Glomerular visceral epithelial cell (primary cell): Measurements from ENCODE around the gene POLE.
A peak's percentile ranks its signal among the peaks of the same experiment; 100 is the strongest.
"Not testable (repeated sequence)": the region's sequence is repeated elsewhere in the genome, so short reads cannot be mapped to it uniquely, and the experiment has no call there.

Experiments used
- DNase-seq: peaks from one replicate; pipeline ENCODE4 v3.0.0-alpha.2; 2016; ENCODE audit errors: extremely low spot score

POLE gene

DNA sequence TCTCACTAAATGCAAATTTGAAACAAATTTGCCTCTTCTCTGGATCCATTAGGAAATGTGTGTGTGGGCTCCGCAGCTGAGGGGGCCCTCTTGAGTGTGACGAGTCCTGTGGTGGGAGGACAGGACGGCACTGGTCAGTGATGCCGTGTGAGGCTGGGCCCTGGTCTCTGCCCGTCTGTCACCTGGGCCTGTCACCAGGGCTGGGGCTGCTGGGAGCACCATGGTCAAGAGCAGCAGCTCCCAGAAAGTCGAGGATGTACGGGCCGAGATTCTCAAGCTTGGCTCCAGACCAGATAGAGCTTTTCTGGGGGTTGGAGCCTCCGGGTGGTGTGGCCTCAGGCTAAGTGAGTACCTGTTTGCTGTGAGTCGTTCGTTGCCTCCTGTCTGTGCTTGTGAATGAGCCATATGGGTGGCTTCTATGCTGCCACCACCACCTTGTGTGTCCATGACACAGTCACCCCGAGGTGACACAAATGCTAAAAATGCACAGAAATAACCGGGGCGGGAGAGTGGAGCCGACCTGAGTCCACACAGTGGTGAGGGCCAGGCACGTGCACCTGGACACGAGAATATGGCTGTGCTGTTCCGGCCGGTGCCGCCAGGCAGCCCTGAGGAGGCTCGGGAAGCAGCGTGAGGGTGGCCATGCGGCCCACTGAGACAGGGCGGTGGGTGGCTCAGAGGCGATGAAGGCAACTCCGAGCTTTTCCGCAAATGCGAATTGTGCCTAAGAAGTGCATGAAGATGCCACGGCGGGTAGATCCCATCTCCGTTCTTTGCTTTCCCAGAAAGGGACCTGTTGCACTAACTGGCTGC is 32.2 kb upstream of the POLE start:
- no peak for DNase-seq

- DNase-seq: no peak
Measured at GRCh38 chr12:132718644-132719043, 31.5 kb upstream of the POLE start.

- DNase-seq: no peak
Measured at GRCh38 chr12:132717531-132718387, 30.6 kb upstream of the POLE start.

DNA sequence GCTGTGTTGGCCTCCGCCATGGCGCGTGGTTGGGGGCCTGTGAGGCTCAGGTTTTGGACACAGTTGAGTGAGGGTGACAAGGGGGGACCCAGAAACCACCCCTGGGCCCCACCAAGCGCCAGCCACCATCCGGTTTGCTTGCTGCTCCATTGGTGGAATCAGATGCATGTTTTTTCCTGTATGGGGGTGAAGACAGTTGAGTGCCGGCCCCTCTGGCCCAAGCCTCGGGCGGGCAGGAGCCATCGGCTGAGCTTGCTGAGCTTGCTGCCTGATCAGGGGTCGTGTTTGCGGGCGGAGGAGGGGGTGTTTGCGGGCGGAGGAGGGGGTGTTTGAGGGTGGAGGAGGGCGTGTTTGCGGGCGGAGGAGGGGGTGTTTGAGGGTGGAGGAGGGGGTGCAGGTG is 29.9 kb upstream of the POLE start:
- DNase-seq: no peak

GRCh38 chr12:132716356-132716755 is 29.2 kb upstream of the POLE start:
- DNase-seq: no peak

GRCh38 chr12:132715874-132716273 is 28.7 kb upstream of the POLE start:
- DNase-seq: no peak

GRCh38 chr12:132713123-132713522 is 26.0 kb upstream of the POLE start:
- no peak for DNase-seq

- DNase-seq: peak; percentile 32
Measured at GRCh38 chr12:132711080-132711843, 24.1 kb upstream of the POLE start.

DNA sequence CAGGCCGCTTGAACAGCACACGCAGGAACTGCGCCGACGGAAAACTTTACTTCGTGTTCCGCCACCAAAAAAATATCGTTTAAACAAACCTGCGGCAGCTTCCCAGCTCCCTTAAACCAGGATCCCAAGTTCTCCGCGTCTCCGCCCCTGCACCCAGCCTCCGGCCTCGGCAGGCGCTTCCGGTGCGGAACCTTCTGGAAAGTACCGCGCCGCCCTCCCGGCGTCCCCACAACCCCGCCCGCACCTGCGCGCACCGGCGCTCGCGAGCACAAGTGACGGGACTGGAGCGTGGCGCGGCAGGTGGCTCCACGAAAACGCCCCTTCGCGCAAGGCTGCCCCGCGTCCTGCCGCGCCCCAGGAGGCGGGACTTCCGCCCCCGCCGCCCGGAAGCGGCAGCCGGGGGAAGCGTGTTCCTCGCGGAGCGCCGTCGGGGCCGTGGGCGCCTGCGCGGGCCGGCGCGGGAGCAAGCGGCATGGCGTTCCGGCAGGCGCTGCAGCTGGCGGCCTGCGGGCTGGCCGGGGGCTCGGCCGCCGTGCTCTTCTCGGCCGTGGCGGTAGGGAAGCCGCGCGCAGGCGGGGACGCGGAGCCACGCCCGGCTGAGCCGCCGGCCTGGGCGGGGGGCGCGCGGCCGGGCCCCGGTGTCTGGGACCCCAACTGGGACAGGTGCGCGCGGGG is 23.4 kb upstream of the POLE start, which contains the start of gene PGAM5:
Gene PGAM5 (plus strand): TSS at position 438 of the 675 bp plus-strand sequence. CDS start 35 bp downstream, at position 473.
- peak; percentile 90 for DNase-seq

DNA sequence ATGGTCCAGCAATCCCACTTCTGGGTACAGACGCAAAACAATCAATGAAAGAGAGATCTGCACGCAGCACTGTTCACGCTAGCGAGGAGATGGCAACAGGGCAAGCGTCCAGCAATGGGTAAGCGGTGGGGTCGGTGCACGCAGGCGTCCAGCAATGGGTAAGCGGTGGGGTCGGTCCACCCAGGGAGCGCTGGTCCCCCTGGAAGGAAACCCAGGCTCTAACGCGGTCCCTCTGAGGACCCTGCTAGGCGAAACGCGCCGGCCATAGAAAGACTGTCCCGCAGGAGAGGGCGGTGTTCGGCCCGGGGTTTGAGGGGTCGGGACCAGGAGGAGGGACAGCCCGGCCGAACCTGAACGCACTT is 22.9 kb upstream of the POLE start:
- no peak for DNase-seq

DNA sequence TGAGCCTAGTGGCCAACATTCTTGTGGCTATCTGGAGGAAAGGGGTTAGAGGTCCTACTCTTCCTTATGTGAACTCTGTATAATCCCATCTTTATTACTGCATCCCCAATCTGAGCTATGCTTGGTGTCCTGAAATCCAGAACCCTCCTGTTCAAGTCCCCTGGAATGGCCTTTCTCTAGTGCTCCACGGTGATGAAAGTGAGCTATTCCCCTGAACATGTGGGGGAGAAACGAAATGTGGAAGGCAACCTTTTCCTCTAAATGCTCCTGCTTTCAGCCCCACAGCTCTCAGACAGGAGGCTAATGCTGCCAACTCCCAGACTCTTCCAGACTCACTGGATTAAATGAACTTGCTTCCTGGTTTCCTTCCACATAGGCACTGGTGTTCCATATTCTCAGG is 21.0 kb upstream of the POLE start:
- no peak for DNase-seq

GRCh38 chr12:132707241-132707640 is 20.1 kb upstream of the POLE start:
- DNase-seq: no peak

- no peak for DNase-seq
Measured at GRCh38 chr12:132703641-132704040, 16.5 kb upstream of the POLE start.

DNA sequence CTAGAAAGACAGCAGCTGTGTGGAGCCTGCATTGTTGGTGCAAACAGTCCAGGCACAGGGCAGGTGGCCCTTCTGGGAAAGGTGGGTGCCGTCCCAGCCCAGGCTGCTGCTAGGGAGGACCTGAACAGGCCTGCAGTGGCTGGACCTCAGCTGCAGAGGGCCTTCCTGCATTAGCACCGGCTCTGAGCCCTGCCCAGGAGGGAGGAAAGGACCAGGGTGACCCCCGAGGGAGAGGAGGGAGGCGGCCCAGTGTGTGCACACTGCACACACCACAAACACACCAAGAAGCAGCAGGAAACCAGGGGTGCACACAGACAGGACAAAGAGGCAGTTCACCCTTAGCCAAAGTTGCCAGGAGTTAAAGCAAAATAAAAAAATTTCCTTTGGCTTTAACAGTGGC is 15.5 kb upstream of the POLE start:
- no peak for DNase-seq

- no peak for DNase-seq
Measured at GRCh38 chr12:132700212-132700822, 13.2 kb upstream of the POLE start.

DNA sequence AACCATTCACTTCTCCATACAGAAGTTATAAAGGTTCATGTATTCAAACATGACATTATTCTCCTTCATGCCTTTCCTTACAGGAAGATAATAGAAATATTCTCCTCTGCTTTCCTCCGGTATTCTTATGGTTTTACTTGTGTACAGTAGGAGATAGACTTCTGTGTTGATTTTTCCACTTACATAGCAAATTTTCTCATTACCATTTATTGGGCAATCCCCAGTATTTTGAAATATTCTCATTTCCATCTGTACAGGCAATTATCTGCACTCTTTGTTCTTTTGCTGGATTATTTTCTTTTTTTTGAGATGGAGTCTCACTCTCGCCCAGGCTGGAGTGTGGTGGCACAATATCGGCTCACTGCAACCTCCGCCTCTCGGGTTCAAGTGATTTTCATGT is 11.2 kb upstream of the POLE start:
- DNase-seq: no peak

DNA sequence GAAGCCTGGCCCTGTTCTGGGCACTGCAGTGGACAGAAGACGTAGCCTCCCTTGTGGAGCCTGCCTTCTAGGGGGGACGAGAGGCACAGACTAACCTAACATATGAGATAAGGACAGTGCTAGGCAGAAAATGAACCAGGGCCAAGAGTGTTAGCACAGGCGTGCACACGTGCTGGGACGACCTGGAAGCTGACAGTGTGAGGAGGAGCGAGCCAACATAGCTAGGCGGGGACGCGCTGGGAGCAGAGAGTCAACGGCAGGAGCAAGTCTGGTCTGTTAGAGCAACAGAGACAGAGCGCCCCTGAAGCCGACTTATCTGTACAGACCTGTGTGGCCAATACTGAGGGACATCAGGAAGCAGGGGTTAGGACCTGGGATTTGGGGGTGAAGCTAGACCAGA is 8.3 kb upstream of the POLE start:
- no peak for DNase-seq

DNA sequence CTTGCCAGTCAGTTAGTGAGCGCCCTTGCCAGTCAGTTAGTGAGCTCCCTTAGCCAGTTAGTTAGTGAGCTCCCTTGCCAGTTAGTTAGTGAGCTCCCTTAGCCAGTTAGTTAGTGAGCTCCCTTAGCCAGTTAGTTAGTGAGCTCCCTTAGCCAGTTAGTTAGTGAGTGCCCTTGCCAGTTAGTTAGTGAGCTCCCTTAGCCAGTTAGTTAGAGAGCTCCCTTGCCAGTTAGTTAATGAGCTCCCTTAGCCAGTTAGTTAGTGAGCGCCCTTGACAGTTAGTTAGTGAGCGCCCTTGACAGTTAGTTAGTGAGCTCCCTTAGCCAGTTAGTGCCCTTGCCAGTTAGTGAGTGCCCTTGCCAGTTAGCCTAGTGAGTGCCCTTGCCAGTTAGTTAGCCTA is 7.7 kb upstream of the POLE start:
- DNase-seq: not testable (repeated sequence)

- not testable (repeated sequence) for DNase-seq
Measured at GRCh38 chr12:132692030-132692429, 4.9 kb upstream of the POLE start.

DNA sequence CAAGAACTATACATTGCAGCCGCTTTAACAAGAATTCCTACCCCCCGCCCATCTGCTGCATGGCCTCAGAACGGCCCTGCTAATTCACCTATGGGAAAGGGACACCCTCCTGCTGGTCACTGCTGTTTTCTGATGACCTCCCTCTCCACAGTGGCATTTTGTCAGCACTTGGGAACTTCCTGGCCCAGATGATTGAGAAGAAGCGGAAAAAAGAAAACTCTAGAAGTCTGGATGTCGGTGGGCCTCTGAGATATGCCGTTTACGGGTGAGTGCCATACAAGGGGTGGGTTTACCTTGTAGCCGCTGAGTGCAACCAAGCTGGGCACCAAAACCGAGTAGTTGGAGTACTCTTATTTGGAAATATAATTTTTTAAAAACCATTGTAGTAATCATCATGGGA is 3.0 kb upstream of the POLE start:
- no peak for DNase-seq

GRCh38 chr12:132689227-132689626 is 2.1 kb upstream of the POLE start:
- no peak for DNase-seq
